Dendritic cell treated with granulocyte-macrophage colony-stimulating factor and Interleukin-4, amounts not matched to agents 40 ng/mL and 50 ng/mL, for 4 days (primary cell): ENCODE measurements around the gene RPP25.
"Not testable (repeated sequence)": the region's sequence is repeated elsewhere in the genome, so short reads cannot be mapped to it uniquely, and the experiment has no call there.

Experiments used
- H3K27ac Mint-ChIP-seq: one replicate; pipeline ENCODE4 v1.8.0; 2022; ENCODE audit warnings: mild to moderate bottlenecking, mixed read lengths
- H3K27me3 Mint-ChIP-seq: one replicate; pipeline ENCODE4 v1.8.0; 2022; ENCODE audit warnings: mild to moderate bottlenecking, mixed read lengths
- H3K36me3 Mint-ChIP-seq: one replicate; pipeline ENCODE4 v1.8.0; 2022; ENCODE audit warnings: low read depth, mixed read lengths
- H3K4me1 Mint-ChIP-seq: one replicate; pipeline ENCODE4 v1.8.0; 2022; ENCODE audit warnings: low read depth, mixed read lengths
- H3K4me3 Mint-ChIP-seq: one replicate; pipeline ENCODE4 v1.8.0; 2022; ENCODE audit warnings: mild to moderate bottlenecking, moderate library complexity, mixed read lengths
- H3K9me3 Mint-ChIP-seq: one replicate; pipeline ENCODE4 v1.8.0; 2022; ENCODE audit warnings: mixed read lengths
- intact Hi-C: fragments of 100-400 bp; cut with micrococcal nuclease; formaldehyde crosslinking; loops from one replicate; pipeline ENCODE4 v1.15.0; 2022

Gene RPP25

DNA sequence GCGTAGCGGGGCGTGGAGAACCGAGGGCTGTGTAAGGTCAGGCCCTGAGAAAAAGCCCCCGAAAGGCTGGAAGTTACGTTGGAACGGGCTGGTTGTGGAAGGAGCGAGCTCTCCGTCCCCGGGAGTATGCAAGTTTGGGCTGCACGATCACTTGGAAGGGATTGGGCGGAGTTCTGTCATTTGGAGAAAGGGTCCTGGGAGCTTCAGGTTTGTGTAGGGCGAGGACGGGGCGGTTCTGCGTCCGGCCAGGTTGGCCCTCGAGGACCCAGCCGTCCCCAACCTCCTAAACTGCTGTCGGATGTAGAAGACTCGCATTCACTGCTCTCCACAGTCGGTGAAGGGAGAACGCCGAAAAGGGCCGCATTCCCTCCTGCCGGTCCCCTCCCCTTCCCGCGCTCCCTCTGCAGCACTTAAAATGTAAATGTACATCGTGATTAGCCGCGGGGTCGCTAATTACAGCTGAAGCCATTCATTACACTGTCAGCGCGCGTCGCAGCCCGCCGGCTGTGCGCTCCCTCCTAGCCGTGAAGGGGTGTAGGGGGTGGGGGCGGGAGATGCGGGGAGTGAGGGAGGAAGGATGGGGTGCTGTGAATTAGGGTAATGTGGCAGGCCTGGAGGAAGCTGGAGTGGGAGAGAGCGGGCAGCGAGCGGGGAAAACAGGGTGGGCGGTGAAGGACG, 2.5 kb upstream of the RPP25 start:
- H3K4me1 Mint-ChIP-seq, result peaks cover 46% of the 10 kb centered on the region
- no peaks in the 10 kb centered on the region for H3K9me3 Mint-ChIP-seq
- intact Hi-C loops, result loop anchor here (10.0 kb wide), 1 partner anchor 66 kb away; the partner anchor contains the start of gene PPCDC
- H3K27me3 Mint-ChIP-seq, result peaks cover 84% of the 10 kb centered on the region
- no peak overlapping the region for H3K27ac Mint-ChIP-seq
- H3K4me3 Mint-ChIP-seq, result peak overlapping the region; percentile 74
- H3K36me3 Mint-ChIP-seq, result no peaks in the 10 kb centered on the region

DNA sequence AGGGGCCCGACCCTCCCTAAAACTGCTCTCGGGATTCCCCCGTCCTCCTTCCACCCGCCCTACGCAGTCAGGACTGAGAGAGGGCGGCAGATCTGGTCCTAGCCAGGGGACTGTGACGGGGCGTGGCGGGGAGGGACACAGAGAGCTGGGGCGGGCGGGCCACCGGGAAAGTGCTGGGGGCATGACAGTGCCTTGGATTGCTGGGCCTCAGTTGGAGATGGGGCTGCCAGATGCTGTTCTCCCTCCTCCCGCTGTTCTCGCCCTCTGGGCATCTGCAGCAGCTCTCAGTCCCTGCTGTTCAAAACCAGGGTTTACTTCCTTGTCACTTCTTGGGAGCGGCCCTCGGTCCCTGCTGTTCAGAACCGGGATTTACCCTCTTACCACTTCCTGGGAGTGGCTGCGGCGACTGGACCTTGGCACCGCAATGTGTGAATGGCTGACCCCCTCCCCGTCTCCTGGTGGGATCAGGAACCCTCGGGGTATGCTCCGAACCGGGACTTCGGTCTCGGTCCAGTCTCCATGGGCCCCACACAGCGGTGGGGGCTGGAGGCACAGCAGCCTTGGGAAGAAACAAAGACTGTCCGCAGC, 1.8 kb upstream of the RPP25 start:
- no peaks in the 10 kb centered on the region for H3K9me3 Mint-ChIP-seq
- H3K4me3 Mint-ChIP-seq, result peak overlapping the region; percentile 74
- H3K27me3 Mint-ChIP-seq, result peaks cover 79% of the 10 kb centered on the region
- H3K36me3 Mint-ChIP-seq, result no peaks in the 10 kb centered on the region
- intact Hi-C loops, result loop anchor here (10.0 kb wide), 1 partner anchor 66 kb away; the partner anchor contains the start of gene PPCDC
- H3K27ac Mint-ChIP-seq, result peak overlapping the region; percentile 71
- H3K4me1 Mint-ChIP-seq, result peaks cover 49% of the 10 kb centered on the region

DNA sequence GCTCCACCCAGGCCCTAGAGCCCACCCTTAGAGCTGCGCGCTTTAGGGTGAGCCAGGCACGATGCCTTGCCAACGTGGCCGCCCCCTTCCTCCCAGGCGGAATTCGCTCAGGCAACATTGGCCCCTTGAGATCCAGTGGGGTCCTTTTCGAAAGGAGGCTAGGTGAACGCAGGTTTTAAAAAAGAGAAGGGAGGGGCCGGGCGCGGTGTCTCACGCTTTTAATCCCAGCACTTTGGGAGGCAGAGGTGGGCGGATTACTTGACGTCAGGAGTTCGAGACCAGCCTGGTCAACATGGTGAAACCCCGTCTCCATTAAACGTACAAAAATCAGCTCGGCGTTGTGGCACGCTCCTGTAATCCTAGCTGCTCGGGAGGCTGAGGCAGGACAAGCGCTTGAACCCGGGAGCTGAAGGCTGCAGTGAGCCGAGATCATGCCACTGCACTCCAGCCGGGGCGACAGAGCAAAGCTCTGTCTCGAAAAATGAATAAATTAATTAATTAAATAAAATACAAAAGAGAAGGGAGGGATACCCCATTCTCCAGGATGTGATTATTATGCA, 984 bp upstream of the RPP25 start:
- Mint-ChIP-seq H3K9me3 (no peaks in the 10 kb centered on the region), H3K36me3 (no peaks in the 10 kb centered on the region), H3K27ac (peak overlapping the region; percentile 71), H3K4me1 (peaks cover 49% of the 10 kb centered on the region), H3K4me3 (peak overlapping the region; percentile 74), H3K27me3 (peaks cover 71% of the 10 kb centered on the region)
- intact Hi-C loops, result loop anchor here (2.0 to 10.0 kb wide), 2 partner anchors 67 to 247 kb away; partner anchors contain the start of gene PPCDC

DNA sequence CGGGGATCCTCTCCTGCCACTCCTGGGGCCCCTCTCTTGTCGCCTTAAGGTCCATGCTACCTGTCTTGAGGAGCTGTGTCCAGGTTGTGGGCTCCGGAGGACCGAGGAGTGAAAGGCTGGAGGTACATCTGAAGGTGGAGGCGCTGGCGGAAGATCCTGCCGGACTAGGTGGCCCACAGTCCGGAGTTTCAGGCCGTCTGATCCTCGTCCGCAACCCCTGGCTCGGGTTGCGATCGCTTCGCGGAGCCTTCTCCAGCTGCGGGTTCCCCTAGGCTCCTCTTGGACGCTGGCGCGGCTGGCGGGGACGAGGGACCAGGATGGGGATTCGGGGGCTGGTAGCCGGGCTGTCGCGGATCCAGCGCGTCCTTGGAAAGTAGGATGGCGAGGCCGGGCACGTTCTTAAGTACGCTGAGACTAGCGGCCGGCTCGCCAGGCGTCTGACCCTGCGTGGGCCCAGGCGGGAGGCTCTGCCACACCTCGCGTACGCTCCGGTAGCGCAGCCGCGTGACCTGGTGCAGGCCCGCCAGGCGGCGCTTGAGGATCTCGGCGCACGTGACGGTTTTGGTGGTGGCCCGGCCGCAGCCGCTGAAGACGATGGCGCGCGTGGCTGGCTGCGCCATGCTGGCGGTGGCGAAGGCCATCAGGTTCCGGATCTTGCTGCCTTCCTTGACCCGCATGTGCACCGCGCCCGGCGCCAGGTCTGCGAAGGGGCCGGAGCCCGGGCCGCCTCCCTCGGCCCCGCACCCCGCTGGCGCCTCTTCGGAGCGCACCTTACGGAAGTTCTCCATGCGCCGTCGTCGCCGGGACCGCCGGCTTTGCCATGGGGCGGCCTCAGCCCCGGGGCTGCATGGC, 550 bp downstream of the RPP25 start:
- Mint-ChIP-seq H3K9me3 (no peaks in the 10 kb centered on the region), H3K27me3 (peaks cover 55% of the 10 kb centered on the region), H3K4me3 (peak overlapping the region; percentile 74), H3K4me1 (peaks cover 49% of the 10 kb centered on the region), H3K36me3 (no peaks in the 10 kb centered on the region), H3K27ac (peak overlapping the region; percentile 71)
- intact Hi-C loops, result loop anchor here (2.0 to 10.0 kb wide), 2 partner anchors 69 to 249 kb away; partner anchors contain the start of gene PPCDC

GRCh38 chr15:74955017-74955416, 1.6 kb downstream of the RPP25 start:
- Mint-ChIP-seq H3K9me3 (no peaks in the 10 kb centered on the region), H3K4me3 (peak overlapping the region; percentile 74), H3K27ac (peak overlapping the region; percentile 71), H3K36me3 (no peaks in the 10 kb centered on the region), H3K27me3 (peaks cover 45% of the 10 kb centered on the region), H3K4me1 (peaks cover 54% of the 10 kb centered on the region)
- intact Hi-C loops, result loop anchor here (10.0 kb wide), 1 partner anchor 70 kb away; the partner anchor contains the start of gene PPCDC

GRCh38 chr15:74954515-74954914, 2.1 kb downstream of the RPP25 start:
- Mint-ChIP-seq H3K4me3 (peak overlapping the region; percentile 74), H3K27ac (no peak overlapping the region), H3K9me3 (no peaks in the 10 kb centered on the region), H3K27me3 (peaks cover 40% of the 10 kb centered on the region), H3K36me3 (no peaks in the 10 kb centered on the region), H3K4me1 (peaks cover 52% of the 10 kb centered on the region)
- intact Hi-C loops, result loop anchor here (5.0 to 10.0 kb wide), 3 partner anchors 70 to 317 kb away; partner anchors contain the start of gene PPCDC

GRCh38 chr15:74951006-74951405, 5.6 kb downstream of the RPP25 start:
- H3K4me1 Mint-ChIP-seq, result peaks cover 28% of the 10 kb centered on the region
- peaks cover 13% of the 10 kb centered on the region for H3K27me3 Mint-ChIP-seq
- no peak overlapping the region for H3K27ac Mint-ChIP-seq
- intact Hi-C loops, result loop anchor here (5.0 to 10.0 kb wide), 3 partner anchors 74 to 314 kb away; partner anchors contain the start of gene PPCDC
- no peaks in the 10 kb centered on the region for H3K36me3 Mint-ChIP-seq
- H3K9me3 Mint-ChIP-seq, result no peaks in the 10 kb centered on the region
- no peak overlapping the region for H3K4me3 Mint-ChIP-seq

- H3K4me3 Mint-ChIP-seq, result no peak overlapping the region
- H3K36me3 Mint-ChIP-seq, result no peaks in the 10 kb centered on the region
- no peak overlapping the region for H3K27ac Mint-ChIP-seq
- intact Hi-C loops, result loop anchor here (5.0 to 10.0 kb wide), 3 partner anchors 75 to 313 kb away; partner anchors contain the start of gene PPCDC
- H3K9me3 Mint-ChIP-seq, result no peaks in the 10 kb centered on the region
- peaks cover 6% of the 10 kb centered on the region for H3K27me3 Mint-ChIP-seq
- peaks cover 21% of the 10 kb centered on the region for H3K4me1 Mint-ChIP-seq
Measured at GRCh38 chr15:74950078-74950908, 6.3 kb downstream of the RPP25 start.

DNA sequence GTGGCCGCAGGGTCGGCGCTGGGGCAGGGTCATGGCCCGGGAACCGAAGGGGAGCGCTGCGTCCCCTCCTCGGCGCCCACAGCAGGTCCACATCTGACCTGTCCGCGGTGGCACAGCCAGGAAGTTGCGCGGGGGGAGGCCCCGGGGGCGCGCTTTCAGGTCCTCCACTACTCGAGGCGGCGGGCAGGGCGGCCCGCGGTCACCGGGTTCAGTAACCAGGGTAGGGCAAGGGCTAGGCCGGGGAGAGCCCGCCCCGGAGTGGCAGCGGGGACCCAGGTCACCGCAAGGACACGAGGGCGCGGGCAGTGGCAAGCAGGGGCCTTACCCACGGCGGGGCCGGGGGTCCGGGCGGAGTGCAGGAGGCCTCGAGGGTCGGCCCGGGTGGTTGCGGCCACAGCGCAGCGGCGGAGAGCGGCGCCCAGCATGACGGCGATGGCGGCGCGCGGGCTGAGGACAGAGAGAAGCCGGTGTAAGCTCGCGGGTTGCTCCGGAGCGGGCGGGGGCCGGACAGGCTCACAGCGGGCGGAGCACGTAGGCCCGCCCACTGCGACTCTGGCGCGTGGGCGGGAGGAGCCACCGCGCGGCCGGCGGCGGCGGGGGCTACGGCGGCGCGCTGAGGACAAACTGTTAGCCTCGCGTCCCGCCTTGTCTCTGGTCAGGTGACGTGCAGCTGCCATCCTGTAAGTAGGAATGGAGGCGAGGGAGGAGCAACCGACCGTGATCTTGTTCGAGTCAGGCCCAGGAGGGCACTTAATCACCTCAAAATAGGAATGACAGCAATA, 18.8 kb downstream of the RPP25 start, which contains the start of gene COX5A:
TSS of gene COX5A (minus strand) at position 484 of the 782 bp plus-strand sequence. CDS start at position 425, 59 bp downstream.
- intact Hi-C loops, result loop anchor here (5.0 kb wide), 3 partner anchors 35 to 160 kb away; partner anchors contain the start of gene ULK3

GRCh38 chr15:74937272-74937589, 19.3 kb downstream of the RPP25 start:
- H3K9me3 Mint-ChIP-seq, result no peaks in the 10 kb centered on the region
- intact Hi-C loops, result loop anchor here (5.0 kb wide), 3 partner anchors 35 to 160 kb away; partner anchors contain the start of gene ULK3
- peaks cover 20% of the 10 kb centered on the region for H3K4me1 Mint-ChIP-seq
- H3K27ac Mint-ChIP-seq, result peak overlapping the region; percentile 88
- peak overlapping the region; percentile 85 for H3K4me3 Mint-ChIP-seq
- peaks cover under 1% of the 10 kb centered on the region for H3K27me3 Mint-ChIP-seq
- H3K36me3 Mint-ChIP-seq, result peaks cover 23% of the 10 kb centered on the region

More for the DNA sequence above, 18.8 kb downstream of the RPP25 start, which contains the start of gene COX5A:
- H3K4me3 Mint-ChIP-seq, result peak within 1 kb of the TSS; percentile 85
- no peaks in the 10 kb centered on the region for H3K9me3 Mint-ChIP-seq
- H3K27ac Mint-ChIP-seq, result peak within 1 kb of the TSS; percentile 88
- peaks cover 20% of the 10 kb centered on the region for H3K4me1 Mint-ChIP-seq
- H3K36me3 Mint-ChIP-seq, result peaks cover 23% of the 10 kb centered on the region
- peaks cover 1% of the 10 kb centered on the region for H3K27me3 Mint-ChIP-seq

- H3K9me3 Mint-ChIP-seq, H3K27me3 Mint-ChIP-seq, H3K4me3 Mint-ChIP-seq: not testable (repeated sequence)
- Mint-ChIP-seq H3K27ac (peak overlapping the region; percentile 40), H3K36me3 (peaks cover 41% of the 10 kb centered on the region), H3K4me1 (peaks cover 20% of the 10 kb centered on the region)
- intact Hi-C loops, result loop anchor here (5.0 kb wide), 3 partner anchors 33 to 158 kb away; partner anchors contain the start of gene ULK3
Measured at GRCh38 chr15:74935193-74935592, 21.4 kb downstream of the RPP25 start.

DNA sequence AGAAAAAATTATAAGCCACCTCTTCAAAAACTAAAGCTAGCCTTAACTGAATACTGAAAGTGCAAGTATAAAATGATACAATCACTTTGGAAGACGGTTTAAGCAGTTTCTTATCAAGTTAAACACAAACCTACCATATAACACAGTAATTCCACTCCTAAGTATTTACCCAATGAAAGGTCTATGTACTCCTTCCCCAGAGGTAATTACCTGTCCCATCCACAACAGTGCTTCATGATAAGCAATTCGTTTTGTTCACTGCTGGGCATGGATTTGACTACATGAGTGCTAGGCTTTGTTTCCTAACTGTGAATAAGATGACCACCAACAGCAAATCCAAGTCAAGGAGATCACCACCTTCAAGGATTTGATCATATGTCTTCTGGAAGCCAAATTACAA, 23.0 kb downstream of the RPP25 start:
- intact Hi-C loops, result no loop called here
- H3K27ac Mint-ChIP-seq, result no peak overlapping the region
- H3K4me3 Mint-ChIP-seq, result no peak overlapping the region
- no peaks in the 10 kb centered on the region for H3K9me3 Mint-ChIP-seq
- H3K4me1 Mint-ChIP-seq, result peaks cover 20% of the 10 kb centered on the region
- H3K27me3 Mint-ChIP-seq, result no peaks in the 10 kb centered on the region
- H3K36me3 Mint-ChIP-seq, result peaks cover 55% of the 10 kb centered on the region
